Activated naive CD8-positive, alpha-beta T cell treated with anti-CD3 and anti-CD28 coated beads for 36 hours (primary cell): ENCODE data around the gene OR56B1. TPM values are rescaled to one million over a fixed set of nuclear protein-coding genes. Genes with fewer than 3 reads are reported as not detected.

Source experiments
- total RNA-seq, 2 experiments: library from RNA; stranded (reverse); gene quantifications; one replicate each; pipeline ENCODE4 v1.2.3, GENCODE V29; 2021

The OR56B1 gene
- total RNA-seq, 2 experiments from 2014 or later, result 0.10 to 0.16 TPM

Other genes starting within 250 kb of the OR56B1 start
- not detected for gene OR52D1, start 247.8 kb upstream of the OR56B1 start, total RNA-seq
- gene UBQLN3, start 226.5 kb upstream of the OR56B1 start, total RNA-seq, result not detected
- gene UBQLNL, start 219.7 kb upstream of the OR56B1 start, total RNA-seq, result under 1 TPM in 1 of 2 experiments, not detected in 1; 0.19 TPM
- not detected for gene OR52H1, start 187.9 kb upstream of the OR56B1 start, total RNA-seq
- not detected for gene OR52B6, start 155.6 kb upstream of the OR56B1 start, total RNA-seq
- 1 to 10 TPM in 1 of 2 experiments, under 1 TPM in 1; 0.89 to 1.4 TPM for gene TRIM6, start 139.8 kb upstream of the OR56B1 start, total RNA-seq
- 1 to 10 TPM; 6.1 to 7.8 TPM for gene TRIM34, start 111.4 kb upstream of the OR56B1 start, total RNA-seq
- 10 to 100 TPM; 18.7 to 20.3 TPM for gene TRIM5, start 51.4 kb upstream of the OR56B1 start, total RNA-seq
- gene TRIM22, start 46.7 kb upstream of the OR56B1 start, total RNA-seq, result 100 to 1,000 TPM; 141 to 143 TPM
- under 1 TPM; 0.35 to 0.40 TPM for gene OR52N4, start 17.8 kb downstream of the OR56B1 start, total RNA-seq
- gene OR52N5, start 46.9 kb downstream of the OR56B1 start, total RNA-seq, result not detected
- gene OR52N1, start 54.8 kb downstream of the OR56B1 start, total RNA-seq, result not detected
- not detected for gene OR52N2, start 72.5 kb downstream of the OR56B1 start, total RNA-seq
- not detected for gene OR52E6, start 105.4 kb downstream of the OR56B1 start, total RNA-seq
- not detected for gene OR52E8, start 121.2 kb downstream of the OR56B1 start, total RNA-seq
- gene OR52E4, start 144.2 kb downstream of the OR56B1 start, total RNA-seq, result not detected
- not detected for gene OR52E5, start 156.8 kb downstream of the OR56B1 start, total RNA-seq
- not detected for gene OR56A3, start 205.8 kb downstream of the OR56B1 start, total RNA-seq
- not detected for gene OR56A5, start 232.0 kb downstream of the OR56B1 start, total RNA-seq